H1 (cell line): ENCODE results near the gene FOXK1. TPM values are rescaled to one million over a fixed set of nuclear protein-coding genes. Genes with fewer than 3 reads are reported as not detected.

ENCODE experiments used
- CTCF ChIA-PET: fragments of 300-600 bp; sonication (Branson Sonifier 250); formaldehyde crosslinking; loops from one replicate; lab custom pipeline; 2021; ENCODE audit not compliant: partially characterized antibody; lab: Charles Lee
- POLR2A ChIA-PET: fragments of 300-600 bp; sonication (Branson Sonifier 250); formaldehyde crosslinking; loops from one replicate; lab custom pipeline; 2021; ENCODE audit warnings: inconsistent platforms; ENCODE audit not compliant: partially characterized antibody; lab: Charles Lee
- DNase-seq, 2 experiments: peaks; one replicate each; pipeline versions ENCODE4 v3.0.0 to v3.0.0-alpha.2; 2010 to 2022; ENCODE audit warnings: low spot score in 2 of 2, low read depth in 1 of 2, mixed read lengths in 1 of 2
- FAIRE-seq: peaks from 2 replicates; lab custom pipeline; 2011; peaks lifted over from hg19 to GRCh38; lab: Jason Lieb, UNC
- H2AFZ ChIP-seq: 2 replicates; pipeline ENCODE4 v1.8.1; 2012; ENCODE audit warnings: low read length, inconsistent platforms
- H2AK5ac ChIP-seq: 2 replicates; pipeline ENCODE4 v1.6.1; 2013; ENCODE audit warnings: low read depth, low read length
- H2BK120ac ChIP-seq: replicated peaks from 2 replicates; pipeline ENCODE3; 2013; ENCODE audit warnings: low read depth, low read length, inconsistent platforms
- H2BK12ac ChIP-seq: 2 replicates; pipeline ENCODE4 v1.6.1; 2013; ENCODE audit warnings: low read depth, low read length
- H2BK15ac ChIP-seq: 2 replicates; pipeline ENCODE4 v1.6.1; 2013; ENCODE audit warnings: low read length
- H2BK20ac ChIP-seq: 2 replicates; pipeline ENCODE4 v1.6.1; 2013; ENCODE audit warnings: low read length
- H2BK5ac ChIP-seq: 2 replicates; pipeline ENCODE4 v1.6.1; 2013; ENCODE audit warnings: low read depth, low read length
- H3K14ac ChIP-seq: 2 replicates; pipeline ENCODE4 v1.6.1; 2013; ENCODE audit warnings: inconsistent platforms; ENCODE audit not compliant: insufficient read length
- H3K18ac ChIP-seq: 2 replicates; pipeline ENCODE4 v1.6.1; 2013; ENCODE audit warnings: low read length; ENCODE audit errors: extremely low read depth
- H3K23ac ChIP-seq: 2 replicates; pipeline ENCODE4 v1.6.1; 2013; ENCODE audit warnings: inconsistent platforms; ENCODE audit not compliant: insufficient read length
- H3K23me2 ChIP-seq: 2 replicates; pipeline ENCODE4 v1.6.1; 2013; ENCODE audit warnings: low read depth, low read length
- H3K27ac ChIP-seq: 2 replicates; pipeline ENCODE4 v1.6.1; 2011; ENCODE audit warnings: low read depth, low read length, inconsistent platforms
- H3K27me3 ChIP-seq, 4 experiments: replicated peaks in 1 of 4; 1 replicate in 1 of 4; 2 replicates in 3 of 4; pipeline versions ENCODE4 v1.6.1 to v1.8.1; 2011 to 2013; ENCODE audit warnings: low read length in 3 of 4, mild to moderate bottlenecking in 3 of 4, inconsistent platforms in 2 of 4, mixed read lengths in 2 of 4, moderate library complexity in 1 of 4; ENCODE audit not compliant: control insufficient read depth in 3 of 4, insufficient read depth in 3 of 4; ENCODE audit errors: extremely low read depth in 1 of 4
- H3K36me3 ChIP-seq, 4 experiments: 2 replicates each; pipeline versions ENCODE4 v1.6.1 to v1.8.1; 2011 to 2013; ENCODE audit warnings: mild to moderate bottlenecking in 4 of 4, low read length in 3 of 4, moderate library complexity in 2 of 4, control low read depth in 1 of 4, inconsistent platforms in 1 of 4; ENCODE audit not compliant: insufficient read depth in 4 of 4, control insufficient read depth in 2 of 4
- H3K4ac ChIP-seq: replicated peaks from 2 replicates; pipeline ENCODE3; 2013; ENCODE audit warnings: low read length, low read depth, mixed read lengths, inconsistent platforms; ENCODE audit not compliant: insufficient read length
- H3K4me1 ChIP-seq, 4 experiments: replicated peaks in 1 of 4; 1 replicate in 1 of 4; 2 replicates in 3 of 4; pipeline versions ENCODE4 v1.6.1 to v1.8.1; 2011 to 2013; ENCODE audit warnings: low read length in 3 of 4, inconsistent platforms in 2 of 4, mixed read lengths in 1 of 4; ENCODE audit not compliant: insufficient read depth in 4 of 4, control insufficient read depth in 3 of 4
- H3K4me2 ChIP-seq, 2 experiments: 2 replicates each; pipeline versions ENCODE4 v1.6.1 to v1.8.1; 2011 to 2013; ENCODE audit warnings: low read depth in 2 of 2, low read length in 2 of 2, control low read depth in 1 of 2, inconsistent platforms in 1 of 2, mild to moderate bottlenecking in 1 of 2; ENCODE audit not compliant: insufficient read depth in 1 of 2
- H3K4me3 ChIP-seq, 4 experiments: fragments of 200-600, 300-600 bp in 1 of 4; sonication (generic), shearing (Covaris generic), sonication (Bioruptor Twin) in 1 of 4; 2 replicates each; pipeline versions ENCODE4 v1.5.1 to v1.8.1; 2011 to 2016; ENCODE audit warnings: low read length in 4 of 4, low read depth in 3 of 4, control low read depth in 2 of 4, inconsistent platforms in 2 of 4, mild to moderate bottlenecking in 2 of 4, mixed read lengths in 1 of 4, moderate library complexity in 1 of 4; ENCODE audit not compliant: insufficient read depth in 2 of 4; ENCODE audit errors: extremely low read depth in 1 of 4
- H3K56ac ChIP-seq: replicated peaks from 2 replicates; pipeline ENCODE3; 2013; ENCODE audit warnings: low read depth, mild to moderate bottlenecking, mixed read lengths, low read length, inconsistent platforms; ENCODE audit not compliant: insufficient read length
- H3K79me1 ChIP-seq: 2 replicates; pipeline ENCODE4 v1.6.1; 2013; ENCODE audit warnings: low read depth, low read length, control low read depth
- H3K79me2 ChIP-seq, 2 experiments: 2 replicates each; pipeline versions ENCODE4 v1.6.1 to v1.8.1; 2012 to 2013; ENCODE audit warnings: low read length in 2 of 2, mild to moderate bottlenecking in 2 of 2, inconsistent platforms in 1 of 2; ENCODE audit not compliant: insufficient read depth in 2 of 2, control insufficient read depth in 1 of 2
- H3K9ac ChIP-seq, 4 experiments: replicated peaks in 1 of 4; 1 replicate in 1 of 4; 2 replicates in 3 of 4; pipeline versions ENCODE4 v1.6.1 to v1.8.1; 2011 to 2013; ENCODE audit warnings: low read depth in 3 of 4, low read length in 3 of 4, control low read depth in 2 of 4, mild to moderate bottlenecking in 2 of 4, moderate library complexity in 2 of 4, inconsistent platforms in 1 of 4; ENCODE audit errors: extremely low read depth in 1 of 4
- H3K9me3 ChIP-seq, 2 experiments: 2 replicates each; pipeline versions ENCODE4 v1.6.1 to v1.8.1; 2012 to 2013; ENCODE audit warnings: mild to moderate bottlenecking in 2 of 2, moderate library complexity in 2 of 2, control low read depth in 1 of 2, inconsistent platforms in 1 of 2, low read depth in 1 of 2, low read length in 1 of 2, mixed read lengths in 1 of 2; ENCODE audit not compliant: insufficient read depth in 2 of 2
- H4K20me1 ChIP-seq, 2 experiments: replicated peaks in 1 of 2; 2 replicates each; pipeline versions ENCODE3 to v1.8.1; 2011 to 2013; ENCODE audit warnings: inconsistent platforms in 2 of 2, low read length in 2 of 2, mild to moderate bottlenecking in 1 of 2; ENCODE audit not compliant: insufficient read depth in 2 of 2, control insufficient read depth in 1 of 2
- H4K5ac ChIP-seq: 2 replicates; pipeline ENCODE4 v1.6.1; 2013; ENCODE audit warnings: low read length, low read depth, mixed read lengths, inconsistent platforms; ENCODE audit not compliant: insufficient read length
- H4K8ac ChIP-seq: 2 replicates; pipeline ENCODE4 v1.8.0; 2013; ENCODE audit warnings: mild to moderate bottlenecking, moderate library complexity, low read length, inconsistent platforms; ENCODE audit not compliant: insufficient read depth; ENCODE audit errors: extremely low read depth
- H4K91ac ChIP-seq: replicated peaks from 2 replicates; pipeline ENCODE3; 2013; ENCODE audit warnings: low read length, mixed read lengths, inconsistent platforms; ENCODE audit not compliant: insufficient read length
- WGBS, 2 experiments: shearing (Covaris generic) in 1 of 2; methylation state at CpG; one replicate each; pipeline versions ENCODE4 v1.1.6 to v1.1.7; 2013 to 2015; ENCODE audit warnings: low lambda C conversion rate in 2 of 2, mixed read lengths in 2 of 2, inconsistent platforms in 1 of 2, low coverage in 1 of 2, missing lambda C conversion rate in 1 of 2; ENCODE audit not compliant: insufficient replicate concordance in 2 of 2, insufficient coverage in 1 of 2, insufficient read length in 1 of 2; ENCODE audit errors: extremely low coverage in 1 of 2, missing lambda C conversion rate in 1 of 2; 5-methylcytosine and 5-hydroxymethylcytosine counted together
- polyA plus RNA-seq, 7 experiments: library from polyadenylated mRNA; depleted of rRNA in 3 of 7; stranded (reverse) in 5 of 7; unstranded in 2 of 7; fragments of >200 nt in 5 of 7; fragments of 200-250 nt in 2 of 7; gene quantifications; 1 replicate in 5 of 7; 2 replicates in 1 of 7; 4 replicates in 1 of 7; pipeline versions ENCODE4 v1.2.1 to v1.2.3, GENCODE V29; 2011 to 2013; ENCODE audit warnings: missing spikeins in 2 of 7, mixed read lengths in 2 of 7
- total RNA-seq: library from RNA; stranded (reverse); fragmentation: NEBNext Ultra II Directional; extraction: Animal tissue kit (Norgen Biotek cat#: 25700); gene quantifications from 2 replicates; pipeline ENCODE4 v1.2.1, GENCODE V29; 2021

Gene FOXK1
- total and polyA plus RNA-seq, 2 of the 8 experiments (the other 6 are each of a cell fraction or from before 2014, with no cell fraction given): 2.0 to 8.5 TPM

DNA sequence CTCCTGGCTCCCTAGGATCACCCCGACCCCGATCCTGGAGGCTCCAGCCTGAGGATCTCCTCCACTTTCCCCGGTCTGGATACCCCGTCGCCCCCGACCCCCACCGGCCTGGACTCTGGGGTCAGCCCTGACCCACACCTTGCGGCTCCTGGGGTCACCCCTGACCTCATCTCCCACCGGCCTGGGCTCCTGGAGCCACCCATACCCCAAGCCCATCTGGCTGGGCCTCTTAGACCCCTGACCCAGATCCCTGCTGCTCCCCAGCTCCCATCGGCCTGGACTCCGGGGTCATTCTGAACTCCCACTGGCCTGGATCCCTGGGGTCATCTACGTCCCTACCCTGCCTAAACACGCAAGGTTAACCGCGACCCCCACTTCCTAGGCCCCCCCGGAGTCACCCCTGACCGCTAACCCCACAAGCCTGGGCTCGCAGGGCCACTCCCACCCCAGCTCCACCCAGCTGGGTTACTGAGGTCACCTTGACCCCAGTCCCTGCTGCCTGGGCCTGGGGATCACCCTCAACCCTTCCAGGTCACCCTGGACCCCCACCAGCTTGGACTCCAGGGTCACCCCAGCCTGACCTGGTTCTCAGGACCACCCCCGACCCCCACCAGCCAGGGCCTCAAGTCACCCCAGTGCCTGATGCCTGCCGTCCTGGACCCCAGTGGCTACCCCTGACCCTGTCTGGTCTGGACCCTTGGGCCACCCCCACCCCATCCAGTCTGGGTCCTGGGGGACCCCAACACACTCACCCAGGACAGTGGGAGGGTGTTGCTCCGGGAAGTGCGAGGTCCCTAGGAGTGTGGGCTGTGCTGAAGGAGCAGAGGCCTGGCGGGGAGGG lies 1.2 kb downstream of the FOXK1 start:
- H3K4me3 ChIP-seq: peak overlapping the region; percentile 23 to 72 (median 58); a peak in 6 of 8 replicates
- no peak overlapping the region for H2BK5ac ChIP-seq
- peaks cover 0 to 6% (median 5%) of the 10 kb centered on the region in 4 experiments; a peak in 5 of 7 replicates for H3K4me1 ChIP-seq
- H3K79me2 ChIP-seq: peaks cover 3 to 6% of the 10 kb centered on the region in 2 experiments; a peak in 2 of 4 replicates
- no peak overlapping the region for H2BK15ac ChIP-seq
- no peak overlapping the region for H3K23ac ChIP-seq
- H3K9me3 ChIP-seq: no peaks in the 10 kb centered on the region
- H2BK120ac ChIP-seq: no peak overlapping the region
- peaks cover 7 to 24% of the 10 kb centered on the region in 2 experiments for H4K20me1 ChIP-seq
- WGBS, 2 experiments: 80% methylated on average over 11 of the region's 23 CpGs; no CpG with 5 or more reads in 1 of the 2 experiments
- H2BK12ac ChIP-seq: no peak overlapping the region
- H2AFZ ChIP-seq: no peak overlapping the region
- FAIRE-seq (no peak), DNase-seq (no peak)
- peak overlapping the region; percentile 85 for H3K4ac ChIP-seq
- no peak overlapping the region for H4K5ac ChIP-seq
- H3K18ac ChIP-seq: no peak overlapping the region
- POLR2A ChIA-PET: interaction anchor here (1.6 to 2.5 kb wide), 2 partner anchors 23 to 42 kb away, joined by 5 to 18 read pairs; no protein-coding TSS in a partner anchor
- peak overlapping the region; percentile 55 to 85 for H3K4me2 ChIP-seq
- H3K14ac ChIP-seq: no peak overlapping the region
- H2AK5ac ChIP-seq: no peak overlapping the region
- H3K9ac ChIP-seq: no peak overlapping the region
- no peak overlapping the region for H2BK20ac ChIP-seq
- H4K91ac ChIP-seq: no peak overlapping the region
- peaks cover 2% of the 10 kb centered on the region; the same call in 1 of the 2 replicates for H3K79me1 ChIP-seq
- H3K27ac ChIP-seq: no peak overlapping the region
- no peaks in the 10 kb centered on the region for H3K36me3 ChIP-seq
- H3K56ac ChIP-seq: no peak overlapping the region
- H3K23me2 ChIP-seq: peaks cover 9% of the 10 kb centered on the region; the same call in 1 of the 2 replicates
- CTCF ChIA-PET: interaction anchor here (0.9 to 1.5 kb wide), 2 partner anchors 20 to 22 kb away, joined by 3 read pairs; no protein-coding TSS in a partner anchor
- peaks cover 3 to 31% (median 15%) of the 10 kb centered on the region in 4 experiments for H3K27me3 ChIP-seq
- H4K8ac ChIP-seq: 0 out of 2 replicates have a peak overlapping the region, but pooled peaks have one; percentile 25
